AG20443 (cell line): ENCODE results near the gene YES1.
A peak's percentile ranks its signal among the peaks of the same experiment; 100 is the strongest.

Experiments
- DNase-seq: peaks from one replicate; pipeline ENCODE4 v3.0.0; 2012; ENCODE audit warnings: low spot score, mixed read lengths

The YES1 gene

GRCh38 chr18:725646-726045, 86.4 kb downstream of the YES1 start:
- no peak for DNase-seq

- DNase-seq = no peak
Measured at GRCh38 chr18:723541-724080, 88.4 kb downstream of the YES1 start.

- DNase-seq = no peak
Measured at GRCh38 chr18:717003-717402, 95.0 kb downstream of the YES1 start.

DNA sequence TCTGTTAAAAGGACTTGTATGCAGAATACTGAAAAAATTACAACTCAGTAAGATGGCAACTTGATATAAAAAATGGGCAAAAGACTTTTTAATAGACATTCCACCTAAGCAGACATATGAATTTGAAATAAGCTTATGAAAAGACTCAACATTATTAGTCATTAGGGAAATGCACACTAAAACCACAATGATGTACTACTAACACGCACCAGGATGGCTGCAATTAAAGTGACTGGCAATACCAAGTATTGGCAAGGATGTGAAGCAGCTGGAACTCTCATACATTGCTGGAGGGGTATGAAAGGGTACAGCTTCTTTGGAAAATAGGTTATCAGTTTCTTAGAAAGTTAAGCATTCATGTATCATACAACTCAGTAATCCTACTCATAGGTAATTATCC, 96.4 kb downstream of the YES1 start:
- DNase-seq = peak; percentile 26

GRCh38 chr18:713135-713490, 98.9 kb downstream of the YES1 start:
- DNase-seq = no peak

- DNase-seq = peak; percentile 97
Measured at GRCh38 chr18:712401-713134, 99.5 kb downstream of the YES1 start, which contains the start of gene ENOSF1. ENOSF1 (minus strand) TSS chr18:712630; CDS start chr18:712587, 43 bp downstream.

GRCh38 chr18:711657-712400, 100.2 kb downstream of the YES1 start:
- peak; percentile 81 for DNase-seq

DNA sequence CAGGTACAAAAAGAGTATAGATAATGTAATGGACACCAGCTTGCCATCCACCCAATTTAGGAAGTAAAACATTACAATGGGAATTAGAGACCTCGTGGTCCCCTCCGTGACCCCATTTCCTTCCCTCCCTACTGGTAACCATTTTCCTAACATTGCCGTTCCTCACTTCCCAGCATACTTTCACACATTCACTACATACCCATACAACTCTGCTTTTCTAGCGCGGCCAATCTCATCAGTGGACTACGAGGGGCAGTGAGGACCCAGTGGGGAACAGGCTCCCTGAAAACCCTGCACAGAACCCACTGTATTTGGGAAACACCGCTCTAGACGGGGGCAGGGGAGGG, 100.8 kb downstream of the YES1 start:
- DNase-seq = no peak

DNA sequence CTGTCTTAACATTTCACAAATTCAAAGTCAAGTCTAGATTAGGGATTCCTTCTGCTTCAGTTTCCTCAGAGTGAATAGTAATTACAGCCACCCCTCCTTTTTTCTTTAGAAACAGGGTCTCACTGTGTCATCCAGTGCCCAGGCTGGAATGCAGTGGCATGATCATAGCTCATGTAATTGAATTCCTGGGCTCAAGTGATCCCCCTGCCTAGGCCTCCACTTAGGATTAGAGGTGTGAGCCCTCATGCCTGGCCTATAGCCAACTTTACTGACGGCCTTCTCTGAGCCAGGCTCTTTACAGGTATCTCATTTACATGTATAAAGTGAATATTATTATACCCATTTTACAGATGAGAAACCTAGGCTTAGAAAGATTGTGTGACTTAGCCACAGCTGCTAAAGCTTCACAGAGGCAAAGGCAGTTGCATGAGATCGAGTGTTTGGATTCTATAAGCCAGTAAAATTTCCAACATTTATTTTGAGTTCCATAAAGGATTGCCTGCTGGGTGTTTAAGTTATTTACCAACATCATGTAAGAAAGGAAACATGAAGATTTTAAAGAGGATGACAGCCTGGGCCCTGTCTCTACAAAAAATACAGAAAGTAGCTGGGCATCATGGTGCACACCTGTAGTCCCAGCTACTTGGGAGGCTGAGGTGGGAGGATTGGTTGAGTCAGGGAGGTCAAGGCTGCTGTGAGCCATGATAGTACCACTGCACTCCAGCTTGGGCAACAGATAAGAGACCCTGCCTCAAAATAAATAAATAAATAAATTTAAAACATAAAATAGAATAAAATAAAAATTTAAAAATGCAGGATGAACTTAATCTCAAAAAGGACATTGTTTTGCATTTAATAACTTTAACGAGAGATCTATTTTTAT, 101.4 kb downstream of the YES1 start:
- no peak for DNase-seq

DNA sequence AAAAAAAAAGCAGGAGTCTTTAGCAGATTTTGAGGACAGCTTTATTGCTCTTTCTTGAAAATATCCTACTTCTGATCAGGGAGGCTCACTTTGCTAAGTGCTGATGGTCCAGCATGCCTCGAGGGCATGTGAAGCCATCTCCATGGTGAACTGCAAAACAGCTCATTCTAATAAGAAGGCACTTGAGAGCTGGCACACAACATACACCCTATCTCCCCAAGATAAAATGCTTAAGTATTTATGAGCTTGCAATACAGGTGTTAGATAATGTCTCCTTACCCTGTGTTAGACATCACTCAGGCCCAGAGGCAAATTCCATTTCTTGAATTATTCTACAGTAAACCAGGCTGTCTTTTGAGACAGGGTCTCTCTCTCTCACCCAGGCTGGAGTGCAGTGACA, 102.3 kb downstream of the YES1 start:
- DNase-seq = no peak

DNA sequence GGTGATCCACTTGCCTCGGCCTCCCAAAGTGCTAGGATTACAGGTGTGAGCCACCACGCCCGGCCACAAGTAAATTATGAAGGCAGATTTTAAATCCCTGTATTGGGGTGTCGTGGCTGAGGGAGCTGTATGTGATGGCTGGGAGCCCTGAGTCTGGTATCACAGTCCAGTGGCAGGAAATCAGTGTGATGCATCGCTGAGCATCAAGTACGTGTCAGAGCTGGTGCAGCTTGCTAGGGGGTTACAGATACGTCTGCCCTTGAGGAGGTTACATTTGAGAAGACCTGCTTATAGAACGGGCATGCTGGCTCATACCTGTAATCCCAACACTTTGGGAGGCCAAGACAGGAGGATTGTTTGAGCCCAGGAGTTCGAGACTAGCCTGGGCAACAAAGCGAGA, 103.9 kb downstream of the YES1 start:
- DNase-seq = no peak

GRCh38 chr18:706405-706804, 105.6 kb downstream of the YES1 start:
- no peak for DNase-seq

DNA sequence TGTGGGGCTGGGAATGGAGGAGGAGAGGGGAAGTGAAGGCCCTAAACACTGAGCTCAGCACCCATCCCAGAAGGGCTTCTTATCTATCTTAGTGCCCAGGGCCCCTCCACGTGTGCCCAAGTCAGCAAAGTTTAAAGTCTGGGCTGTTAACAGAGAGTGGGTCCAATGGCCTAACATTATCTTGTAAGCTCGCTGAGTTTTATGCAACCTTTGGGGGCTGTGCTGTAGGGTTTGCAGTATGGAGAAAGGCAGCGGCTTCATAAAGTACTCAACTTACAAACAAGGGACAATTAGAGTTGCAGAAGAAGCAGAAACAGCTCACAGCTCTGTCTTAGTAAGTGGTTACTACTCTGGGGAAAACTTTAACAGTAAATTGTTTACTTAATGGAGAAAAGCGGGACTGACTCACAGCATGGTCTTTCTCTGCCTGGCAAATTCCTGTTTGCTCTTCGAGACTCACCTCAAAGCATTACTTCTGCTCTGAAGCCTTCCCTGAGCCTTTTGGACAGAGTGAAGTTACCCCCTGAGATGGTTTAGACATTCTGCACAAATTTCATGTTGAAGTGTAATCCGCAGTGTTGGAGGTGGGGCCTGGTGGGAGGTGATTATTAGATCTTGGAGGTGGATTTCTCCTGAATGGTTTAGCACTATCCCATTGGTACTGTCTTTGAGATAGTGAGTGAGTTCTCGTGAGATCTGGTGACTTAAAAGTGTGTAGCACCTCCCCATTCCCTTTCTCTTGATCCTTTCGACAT, 108.7 kb downstream of the YES1 start:
- peak; percentile 44 for DNase-seq

- no peak for DNase-seq
Measured at GRCh38 chr18:697800-698199, 114.2 kb downstream of the YES1 start.

DNA sequence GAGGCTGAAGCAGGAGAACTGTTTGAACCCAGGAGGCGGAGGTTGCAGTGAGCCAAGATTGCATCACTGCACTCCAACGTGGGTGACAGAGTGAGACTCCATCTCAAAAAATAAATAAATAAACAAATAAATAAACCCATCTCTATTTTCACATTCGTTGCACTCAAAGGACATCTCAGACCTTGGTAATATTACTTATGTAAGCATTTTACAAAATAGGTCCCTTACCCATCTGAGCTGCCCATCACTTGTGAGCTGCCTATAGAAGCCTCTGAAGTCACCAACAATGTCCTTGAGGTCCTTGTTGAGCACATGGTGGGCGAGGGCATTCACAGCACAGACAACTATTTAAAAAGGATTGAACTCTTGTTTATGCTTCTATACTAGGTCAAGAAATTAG, 115.0 kb downstream of the YES1 start:
- DNase-seq = no peak

DNA sequence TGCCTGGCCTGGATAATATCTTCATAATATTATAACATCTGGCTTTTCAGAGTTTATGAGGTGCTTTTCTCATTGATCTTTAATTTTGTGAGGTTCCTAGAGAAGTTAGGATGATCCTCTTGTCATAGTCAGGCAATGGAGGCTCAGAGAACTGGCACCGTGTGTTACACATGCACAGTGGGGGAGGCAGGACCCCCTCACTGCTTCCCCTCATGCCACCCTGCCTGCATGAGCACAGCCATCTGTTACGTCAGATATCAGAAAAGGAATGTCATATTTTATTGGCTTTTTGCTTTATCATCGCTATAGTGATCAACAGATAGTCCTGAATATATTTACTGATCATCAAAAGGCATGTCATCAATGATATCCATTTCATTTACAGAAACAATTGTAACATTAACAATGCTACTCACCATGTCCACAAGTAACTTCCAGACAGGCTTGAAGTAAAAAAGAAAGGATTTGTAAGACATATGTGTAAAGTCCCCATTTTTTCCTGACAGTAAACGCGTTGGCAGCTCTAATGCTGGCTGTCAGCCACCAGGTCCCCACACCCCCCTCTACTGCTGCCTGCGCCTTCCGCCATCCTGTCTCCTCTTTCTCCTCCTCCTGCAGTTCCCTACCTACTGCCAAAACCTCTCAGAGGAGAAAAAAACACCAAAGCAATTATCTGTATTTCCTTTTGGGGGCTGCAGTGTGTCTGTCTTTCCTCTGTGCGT, 118.4 kb downstream of the YES1 start:
- no peak for DNase-seq

GRCh38 chr18:692824-693223, 119.2 kb downstream of the YES1 start:
- DNase-seq = no peak

DNA sequence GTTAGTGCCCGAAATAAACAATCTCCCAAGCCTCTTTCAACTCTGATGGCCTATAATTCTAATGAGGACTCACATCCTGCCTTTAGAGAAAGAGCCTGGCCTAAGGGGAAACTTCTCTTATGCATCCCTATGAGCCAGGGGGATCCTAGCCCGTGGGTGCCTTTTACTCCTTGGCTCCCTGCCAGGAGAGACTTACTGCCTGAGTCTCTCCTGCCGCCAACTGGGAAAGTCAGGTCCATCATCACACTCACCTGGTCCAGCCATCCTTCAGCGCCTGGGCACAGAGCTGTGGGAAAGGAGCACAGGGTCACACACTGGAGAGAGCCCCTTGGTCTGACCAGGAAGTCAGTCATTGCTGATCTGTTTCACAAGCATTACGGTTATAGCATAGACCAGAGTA, 123.7 kb downstream of the YES1 start:
- no peak for DNase-seq

DNA sequence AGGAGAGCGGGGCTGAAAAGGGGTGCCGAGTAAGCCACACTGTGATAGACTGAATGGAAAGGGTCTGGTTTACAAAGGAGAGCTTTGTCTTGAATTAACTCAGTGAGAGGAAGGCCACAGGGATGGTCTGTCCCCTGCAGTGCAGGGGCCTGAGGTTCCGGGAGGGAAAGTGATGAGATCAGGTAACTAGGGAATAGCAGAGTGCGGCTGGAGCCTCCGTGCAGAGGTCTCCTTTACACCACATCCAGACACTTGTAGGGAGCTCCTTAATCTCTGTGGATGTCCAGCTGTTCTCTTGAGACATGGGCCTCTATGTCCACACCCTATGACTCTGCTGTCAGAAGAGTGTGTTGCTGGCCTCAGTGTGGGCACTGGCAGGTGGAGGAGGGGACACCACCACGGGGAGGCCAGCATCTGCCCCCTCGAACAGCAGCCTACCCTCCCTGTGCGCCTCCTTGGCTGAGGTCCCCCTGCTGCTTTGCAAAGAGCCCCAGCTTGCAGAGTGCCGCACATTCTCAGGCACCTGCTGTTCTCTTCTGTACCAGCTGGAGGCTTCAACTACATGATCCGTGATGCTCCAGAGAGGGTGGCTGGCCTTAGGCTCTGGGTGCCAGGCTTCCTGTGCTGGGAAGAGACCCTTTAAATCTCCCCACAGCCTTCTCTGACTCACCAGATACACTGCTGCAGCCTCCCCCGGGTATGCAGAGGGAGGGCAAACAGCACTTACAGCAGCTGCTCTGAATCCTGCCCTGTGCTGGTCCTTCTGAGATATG, 125.5 kb downstream of the YES1 start:
- DNase-seq = no peak

- DNase-seq = no peak
Measured at GRCh38 chr18:685438-685837, 126.6 kb downstream of the YES1 start.
